Neural progenitor cell (in vitro differentiated cells): ENCODE data around the gene NIM1K. TPM values are rescaled to one million over a fixed set of nuclear protein-coding genes. Genes with fewer than 3 reads are reported as not detected.
"Not testable (repeated sequence)": the region's sequence is repeated elsewhere in the genome, so short reads cannot be mapped to it uniquely, and the experiment has no call there.

Source experiments
- DNase-seq: peaks from one replicate; pipeline ENCODE4 v3.0.0-alpha.2; 2016; ENCODE audit warnings: low spot score
- H2AFZ ChIP-seq: fragments of 200-600 bp; sonication (generic); replicated peaks from 2 replicates; pipeline ENCODE4 v1.6.1; 2016; ENCODE audit warnings: antibody characterized with exemption
- H3F3A ChIP-seq: fragments of 200-600 bp; sonication (generic); 2 replicates; pipeline ENCODE4 v1.6.1; 2016; ENCODE audit warnings: antibody characterized with exemption, low read depth
- H3K27ac ChIP-seq: fragments of 200-600 bp; sonication (generic); 2 replicates; pipeline ENCODE4 v1.5.1; 2016; ENCODE audit warnings: mild to moderate bottlenecking
- H3K27me3 ChIP-seq: fragments of 200-600 bp; sonication (generic); 2 replicates; pipeline ENCODE4 v1.6.1; 2016; ENCODE audit warnings: mild to moderate bottlenecking, moderate library complexity
- H3K36me3 ChIP-seq: fragments of 200-600 bp; sonication (generic); 2 replicates; pipeline ENCODE4 v1.5.1; 2016
- H3K4me1 ChIP-seq: fragments of 200-600 bp; sonication (generic); 2 replicates; pipeline ENCODE4 v1.6.1; 2016; ENCODE audit warnings: mixed run types
- H3K4me2 ChIP-seq: fragments of 200-600 bp; sonication (generic); 2 replicates; pipeline ENCODE4 v1.6.1; 2016
- H3K4me3 ChIP-seq: fragments of 200-600 bp; sonication (generic); 2 replicates; pipeline ENCODE4 v1.5.1; 2016
- H3K79me2 ChIP-seq: fragments of 200-600 bp; sonication (generic); 2 replicates; pipeline ENCODE4 v1.6.1; 2016; ENCODE audit warnings: low read depth
- H3K9ac ChIP-seq: fragments of 200-600 bp; sonication (generic); 2 replicates; pipeline ENCODE4 v1.6.1; 2016
- H3K9me3 ChIP-seq: fragments of 200-600 bp; sonication (generic); 2 replicates; pipeline ENCODE4 v1.5.1; 2016; ENCODE audit warnings: low read depth
- H4K20me1 ChIP-seq: fragments of 200-600 bp; sonication (generic); 2 replicates; pipeline ENCODE4 v1.6.1; 2016; ENCODE audit warnings: low read depth
- H3K27ac Mint-ChIP-seq: 3 replicates; pipeline ENCODE4 v1.8.0; 2021; ENCODE audit warnings: mixed read lengths
- H3K27me3 Mint-ChIP-seq: 2 replicates; pipeline ENCODE4 v1.8.0; 2022; ENCODE audit warnings: low read depth, mild to moderate bottlenecking, inconsistent platforms, moderate library complexity, mixed read lengths; ENCODE audit not compliant: insufficient read depth
- H3K36me3 Mint-ChIP-seq: 3 replicates; pipeline ENCODE4 v1.8.0; 2021; ENCODE audit warnings: mixed read lengths
- H3K4me1 Mint-ChIP-seq: 3 replicates; pipeline ENCODE4 v1.8.0; 2021; ENCODE audit warnings: mixed read lengths
- H3K4me3 Mint-ChIP-seq: 3 replicates; pipeline ENCODE4 v1.8.0; 2021; ENCODE audit warnings: mild to moderate bottlenecking, moderate library complexity, mixed read lengths
- H3K9me3 Mint-ChIP-seq: 3 replicates; pipeline ENCODE4 v1.8.0; 2020; ENCODE audit warnings: mixed read lengths
- EZH2 ChIP-seq: fragments of 200-600 bp; sonication (generic); IDR thresholded peaks from 2 replicates; pipeline ENCODE4 v1.6.1; 2017; ENCODE audit warnings: antibody characterized with exemption, mild to moderate bottlenecking, moderate library complexity
- EZH2phosphoT487 ChIP-seq: fragments of 200-600 bp; sonication (generic); IDR thresholded peaks from 2 replicates; pipeline ENCODE4 v1.6.1; 2017; ENCODE audit warnings: antibody characterized with exemption
- total RNA-seq: library from RNA; depleted of rRNA; stranded (reverse); fragments of >200 nt; gene quantifications from 2 replicates; pipeline ENCODE4 v1.2.3, GENCODE V29; 2015; ENCODE audit warnings: low replicate concordance
- TF ChIP-seq, protein P1 (sequence below): fragments of 200-600 bp; sonication (generic); IDR thresholded peaks from 2 replicates; pipeline ENCODE4 v1.5.1; 2017; ENCODE audit warnings: antibody characterized with exemption, mild to moderate bottlenecking

Gene NIM1K
- total RNA-seq, 1 donor from 2014 or later = not detected

GRCh38 chr5:43255704-43256103 lies 63.7 kb downstream of the NIM1K start:
- H3K4me1 Mint-ChIP-seq = no peaks in the 10 kb centered on the region
- no peaks in the 10 kb centered on the region for H3K79me2 ChIP-seq
- no peak overlapping the region for H2AFZ ChIP-seq
- H3K27me3 ChIP-seq = no peaks in the 10 kb centered on the region
- no peak overlapping the region for H3K4me3 Mint-ChIP-seq
- no peaks in the 10 kb centered on the region for H3K36me3 ChIP-seq
- no peak for DNase-seq
- no peaks in the 10 kb centered on the region for H3F3A ChIP-seq
- H4K20me1 ChIP-seq = no peaks in the 10 kb centered on the region
- no peaks in the 10 kb centered on the region for H3K9me3 ChIP-seq
- TF ChIP-seq EZH2 = no peak
- no peak for TF ChIP-seq EZH2phosphoT487
- TF ChIP-seq, protein P1, sequence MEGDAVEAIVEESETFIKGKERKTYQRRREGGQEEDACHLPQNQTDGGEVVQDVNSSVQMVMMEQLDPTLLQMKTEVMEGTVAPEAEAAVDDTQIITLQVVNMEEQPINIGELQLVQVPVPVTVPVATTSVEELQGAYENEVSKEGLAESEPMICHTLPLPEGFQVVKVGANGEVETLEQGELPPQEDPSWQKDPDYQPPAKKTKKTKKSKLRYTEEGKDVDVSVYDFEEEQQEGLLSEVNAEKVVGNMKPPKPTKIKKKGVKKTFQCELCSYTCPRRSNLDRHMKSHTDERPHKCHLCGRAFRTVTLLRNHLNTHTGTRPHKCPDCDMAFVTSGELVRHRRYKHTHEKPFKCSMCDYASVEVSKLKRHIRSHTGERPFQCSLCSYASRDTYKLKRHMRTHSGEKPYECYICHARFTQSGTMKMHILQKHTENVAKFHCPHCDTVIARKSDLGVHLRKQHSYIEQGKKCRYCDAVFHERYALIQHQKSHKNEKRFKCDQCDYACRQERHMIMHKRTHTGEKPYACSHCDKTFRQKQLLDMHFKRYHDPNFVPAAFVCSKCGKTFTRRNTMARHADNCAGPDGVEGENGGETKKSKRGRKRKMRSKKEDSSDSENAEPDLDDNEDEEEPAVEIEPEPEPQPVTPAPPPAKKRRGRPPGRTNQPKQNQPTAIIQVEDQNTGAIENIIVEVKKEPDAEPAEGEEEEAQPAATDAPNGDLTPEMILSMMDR = no peak
- H3K27ac ChIP-seq = no peak overlapping the region
- H3K9ac ChIP-seq = no peak overlapping the region
- no peaks in the 10 kb centered on the region for H3K36me3 Mint-ChIP-seq
- H3K27ac Mint-ChIP-seq = no peak overlapping the region
- no peaks in the 10 kb centered on the region for H3K4me1 ChIP-seq
- H3K27me3 Mint-ChIP-seq = no peaks in the 10 kb centered on the region
- no peak overlapping the region for H3K4me2 ChIP-seq
- peaks cover 3% of the 10 kb centered on the region for H3K9me3 Mint-ChIP-seq
- no peak overlapping the region for H3K4me3 ChIP-seq

DNA sequence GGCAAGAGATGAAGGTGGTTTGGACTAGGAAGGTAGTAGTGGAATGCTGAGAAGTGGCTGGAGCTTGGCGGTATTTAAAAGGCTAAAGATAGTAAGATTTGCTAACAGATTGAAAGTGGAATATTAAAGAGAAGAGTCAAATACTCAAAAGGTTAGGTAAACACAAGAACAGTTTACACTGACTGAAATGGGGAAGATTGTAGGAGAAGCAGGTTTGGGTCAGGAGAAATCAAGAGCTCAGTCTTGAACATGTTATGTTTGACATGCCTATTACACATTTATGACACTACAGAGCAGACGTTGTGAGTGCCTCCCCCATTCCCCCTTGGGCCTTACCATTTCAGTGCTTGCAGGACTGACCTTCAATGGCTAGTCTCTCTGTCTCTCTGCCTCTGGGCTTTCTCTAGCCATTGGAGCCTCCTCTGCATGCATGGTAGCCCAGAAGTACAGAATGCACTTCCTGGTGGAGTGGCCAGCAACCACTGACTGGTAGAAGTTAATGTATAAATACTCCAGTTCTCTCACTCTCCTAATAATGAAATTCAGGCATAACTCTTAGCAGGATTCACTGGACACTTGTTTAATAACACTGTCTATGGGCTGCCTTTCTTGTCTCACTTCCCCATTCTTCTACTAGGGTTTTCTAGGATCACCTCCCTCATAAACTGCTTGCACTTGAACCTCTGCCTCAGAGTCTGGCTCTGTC lies 64.4 kb downstream of the NIM1K start:
- no peaks in the 10 kb centered on the region for H3K27me3 Mint-ChIP-seq
- Histone ChIP-seq H3K4me1 (no peaks in the 10 kb centered on the region), H3K79me2 (no peaks in the 10 kb centered on the region), H3K4me3 (no peak overlapping the region), H3K36me3 (no peaks in the 10 kb centered on the region), H4K20me1 (no peaks in the 10 kb centered on the region), H3K27me3 (no peaks in the 10 kb centered on the region), H3K9ac (no peak overlapping the region), H3F3A (no peaks in the 10 kb centered on the region), H3K9me3 (no peaks in the 10 kb centered on the region), H3K4me2 (no peak overlapping the region), H3K27ac (no peak overlapping the region), H2AFZ (no peak overlapping the region)
- no peak overlapping the region for H3K27ac Mint-ChIP-seq
- H3K36me3 Mint-ChIP-seq = no peaks in the 10 kb centered on the region
- DNase-seq = no peak
- peaks cover 6% of the 10 kb centered on the region for H3K9me3 Mint-ChIP-seq
- no peak for TF ChIP-seq EZH2phosphoT487
- TF ChIP-seq, protein P1 = no peak
- TF ChIP-seq EZH2 = no peak
- H3K4me3 Mint-ChIP-seq = no peak overlapping the region
- H3K4me1 Mint-ChIP-seq = no peaks in the 10 kb centered on the region

- Histone ChIP-seq H3F3A (no peaks in the 10 kb centered on the region), H2AFZ (no peak overlapping the region), H3K9ac (no peak overlapping the region), H3K9me3 (no peaks in the 10 kb centered on the region), H4K20me1 (no peaks in the 10 kb centered on the region), H3K27me3 (no peaks in the 10 kb centered on the region), H3K4me3 (no peak overlapping the region), H3K79me2 (no peaks in the 10 kb centered on the region), H3K4me2 (no peak overlapping the region), H3K27ac (no peak overlapping the region), H3K4me1 (no peaks in the 10 kb centered on the region), H3K36me3 (no peaks in the 10 kb centered on the region)
- Mint-ChIP-seq H3K36me3 (no peaks in the 10 kb centered on the region), H3K27ac (no peak overlapping the region), H3K4me3 (no peak overlapping the region), H3K4me1 (no peaks in the 10 kb centered on the region), H3K9me3 (peaks cover 15% of the 10 kb centered on the region), H3K27me3 (no peaks in the 10 kb centered on the region)
- DNase-seq = no peak
- TF ChIP-seq, protein P1 = no peak
- no peak for TF ChIP-seq EZH2phosphoT487
- no peak for TF ChIP-seq EZH2
These were observed 66.1 kb downstream of the NIM1K start for GRCh38 chr5:43258116-43258515.

GRCh38 chr5:43262269-43262668 lies 70.2 kb downstream of the NIM1K start:
- not testable (repeated sequence) for H3K79me2 ChIP-seq, H3K4me1 ChIP-seq, H3K27me3 Mint-ChIP-seq, H3K36me3 Mint-ChIP-seq, H3K36me3 ChIP-seq, H3K27me3 ChIP-seq, H3K9ac ChIP-seq, H3K27ac Mint-ChIP-seq, H3K27ac ChIP-seq, DNase-seq, H3F3A ChIP-seq, H3K9me3 ChIP-seq, H3K4me3 ChIP-seq, H3K4me1 Mint-ChIP-seq, H2AFZ ChIP-seq, H3K4me2 ChIP-seq, H3K4me3 Mint-ChIP-seq, H4K20me1 ChIP-seq
- peaks cover 21% of the 10 kb centered on the region for H3K9me3 Mint-ChIP-seq
